WERI-Rb-1 (cell line): Measurements from ENCODE around the gene KLHL36.

Experiments used
- DNase-seq: peaks from one replicate; pipeline ENCODE4 v3.0.0-alpha.2; 2020
- H3K27ac ChIP-seq: fragments of 250-450 bp; sonication (Bioruptor Pico); 2 replicates; pipeline ENCODE4 v1.5.1; 2020; ENCODE audit warnings: mild to moderate bottlenecking, moderate library complexity
- H3K27me3 ChIP-seq: fragments of 250-450 bp; sonication (Bioruptor Pico); 2 replicates; pipeline ENCODE4 v1.5.1; 2021; ENCODE audit warnings: mild to moderate bottlenecking, low read depth, moderate library complexity; ENCODE audit not compliant: insufficient read depth, severe bottlenecking
- H3K36me3 ChIP-seq: fragments of 250-450 bp; sonication (Bioruptor Pico); 2 replicates; pipeline ENCODE4 v1.5.1; 2020; ENCODE audit warnings: mild to moderate bottlenecking, moderate library complexity
- H3K4me3 ChIP-seq: 2 replicates; pipeline ENCODE4 v1.5.1; 2011; ENCODE audit warnings: low read depth, mild to moderate bottlenecking, control low read depth, low read length
- H3K9me3 ChIP-seq: fragments of 250-450 bp; sonication (Bioruptor Pico); 2 replicates; pipeline ENCODE4 v1.5.1; 2021; ENCODE audit warnings: mild to moderate bottlenecking, moderate library complexity; ENCODE audit not compliant: severe bottlenecking
- CTCF ChIP-seq: IDR thresholded peaks from 2 replicates; pipeline ENCODE4 v1.5.1; 2011; ENCODE audit warnings: low read depth, mild to moderate bottlenecking, control low read depth, inconsistent platforms, low read length

KLHL36 gene

GRCh38 chr16:84647828-84648594 is at the start of gene KLHL36:
Gene KLHL36 (plus strand): TSS chr16:84648511. CDS start chr16:84650868, 2,357 bp downstream.
- TF ChIP-seq CTCF: no peak
- no peaks in the 10 kb centered on the region for H3K36me3 ChIP-seq
- DNase-seq: peak; percentile 15
- H3K27me3 ChIP-seq: no peaks in the 10 kb centered on the region
- H3K9me3 ChIP-seq: no peaks in the 10 kb centered on the region
- H3K4me3 ChIP-seq: peak within 1 kb of the TSS; percentile 49
- H3K27ac ChIP-seq: no peak within 1 kb of the TSS

DNA sequence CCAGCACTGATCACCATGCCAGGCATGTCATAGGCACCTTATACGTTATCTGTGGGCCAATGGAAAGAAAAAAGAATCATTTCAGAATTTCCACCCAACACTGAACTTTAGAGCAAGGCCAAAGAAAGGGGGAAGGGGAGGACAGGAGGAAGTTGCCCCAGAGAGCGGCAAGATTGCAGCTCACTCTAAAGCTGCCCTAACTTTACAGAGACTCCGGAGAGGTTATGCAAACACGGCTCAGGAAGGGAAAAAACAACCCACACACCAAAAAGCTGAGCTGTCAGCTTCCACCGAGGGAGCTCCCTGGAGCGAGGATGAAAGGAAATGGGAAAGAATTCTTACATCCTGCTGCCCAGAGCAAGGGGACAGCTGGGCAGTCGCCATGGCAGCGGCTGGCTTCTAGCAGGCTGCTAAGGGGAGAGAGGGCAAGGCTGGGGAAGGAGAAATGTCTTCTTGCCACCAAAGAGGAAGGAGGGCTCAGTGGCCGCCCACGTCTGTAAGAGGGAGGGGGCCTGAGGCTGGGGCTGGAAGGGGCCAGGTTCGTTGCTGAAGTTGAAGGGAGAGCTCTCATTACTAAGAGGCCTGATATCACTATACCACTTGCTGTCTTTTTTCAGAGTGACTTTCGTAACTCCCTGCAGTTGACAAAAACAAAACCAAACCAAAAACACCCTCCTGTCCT is 48.6 kb upstream of the KLHL36 start:
- DNase-seq: peak; percentile 43
- TF ChIP-seq CTCF: no peak
- H3K27me3 ChIP-seq: no peaks in the 10 kb centered on the region
- no peak overlapping the region for H3K4me3 ChIP-seq
- H3K9me3 ChIP-seq: no peaks in the 10 kb centered on the region
- H3K36me3 ChIP-seq: no peaks in the 10 kb centered on the region
- H3K27ac ChIP-seq: peak overlapping the region; percentile 52

DNA sequence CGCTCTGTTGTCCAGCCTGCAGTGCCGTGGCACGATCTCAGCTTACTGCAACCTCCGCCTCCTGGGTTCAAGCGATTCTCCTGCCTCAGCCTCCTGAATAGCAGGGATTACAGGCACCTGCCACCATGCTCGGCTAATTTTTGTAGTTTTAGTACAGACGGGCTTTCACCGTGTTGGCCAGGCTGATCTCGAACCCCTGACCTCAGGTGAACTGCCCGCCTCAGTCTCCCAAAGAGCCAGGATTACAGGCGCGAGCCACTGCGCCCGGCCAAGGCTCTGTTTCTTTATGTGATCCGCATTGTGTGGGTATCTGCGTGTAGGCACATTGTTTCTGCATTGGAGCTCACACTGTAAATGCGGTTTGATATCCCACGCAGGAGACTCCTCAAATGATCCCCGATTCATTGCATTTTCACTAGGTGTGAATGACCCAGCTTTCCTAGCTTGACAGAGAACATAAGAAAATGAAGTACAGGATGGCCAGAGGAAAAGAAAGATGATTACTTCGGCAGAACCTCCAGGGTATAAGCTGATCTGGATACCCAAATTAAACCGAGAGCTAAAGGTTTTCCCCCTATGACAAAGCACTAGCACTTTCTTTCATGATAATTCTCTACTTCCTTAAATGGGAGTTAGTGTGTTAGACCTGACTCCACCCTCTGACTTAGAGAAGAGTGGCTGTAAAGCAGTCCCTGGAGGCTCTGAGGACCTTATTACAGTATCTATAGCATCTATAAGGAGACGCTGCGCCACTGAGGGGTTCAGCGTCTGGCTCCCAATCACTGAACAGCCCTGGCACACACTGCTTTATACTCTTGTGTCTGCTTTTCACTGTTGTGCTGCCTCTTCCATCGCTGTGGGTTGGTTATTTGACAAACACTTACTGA is 47.7 kb upstream of the KLHL36 start:
- TF ChIP-seq CTCF: no peak
- no peaks in the 10 kb centered on the region for H3K36me3 ChIP-seq
- H3K4me3 ChIP-seq: no peak overlapping the region
- peak overlapping the region; percentile 24 for H3K27ac ChIP-seq
- H3K9me3 ChIP-seq: no peaks in the 10 kb centered on the region
- H3K27me3 ChIP-seq: no peaks in the 10 kb centered on the region
- no peak for DNase-seq

DNA sequence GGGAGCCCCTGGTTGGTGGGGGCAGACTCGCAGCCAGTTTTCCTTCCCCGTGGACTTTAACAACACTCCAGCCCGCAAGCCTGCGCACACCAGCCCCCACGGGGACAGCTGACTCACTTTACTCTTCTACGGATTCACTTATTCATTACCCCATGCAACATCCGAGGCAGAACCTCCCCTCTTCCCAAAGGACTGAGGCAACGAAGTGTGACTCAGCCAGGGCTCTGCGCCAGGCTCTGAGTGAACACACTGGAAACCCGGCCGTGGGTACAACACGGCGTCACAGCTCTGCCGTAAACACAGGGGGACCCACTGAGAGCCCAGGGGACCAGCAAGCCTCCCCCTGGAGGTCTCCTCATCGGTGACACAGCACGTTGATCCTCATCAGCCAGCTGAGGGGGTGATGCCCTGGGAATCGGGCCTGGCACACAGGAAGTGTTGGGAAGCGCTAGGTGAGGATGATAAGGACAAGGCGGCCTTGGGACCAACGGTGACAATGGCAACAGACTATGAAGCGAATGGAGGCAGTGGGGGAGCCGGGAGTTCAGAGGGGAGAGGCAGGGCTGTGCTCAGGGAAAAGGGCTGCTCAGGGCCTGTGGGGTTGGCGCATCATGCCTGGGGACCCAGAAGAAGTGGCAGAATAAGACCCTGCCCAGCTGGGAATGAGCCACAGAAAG is 45.0 kb upstream of the KLHL36 start:
- Histone ChIP-seq H3K27me3 (no peaks in the 10 kb centered on the region), H3K36me3 (no peaks in the 10 kb centered on the region), H3K9me3 (no peaks in the 10 kb centered on the region), H3K4me3 (no peak overlapping the region), H3K27ac (no peak overlapping the region)
- TF ChIP-seq CTCF: no peak
- DNase-seq: no peak

DNA sequence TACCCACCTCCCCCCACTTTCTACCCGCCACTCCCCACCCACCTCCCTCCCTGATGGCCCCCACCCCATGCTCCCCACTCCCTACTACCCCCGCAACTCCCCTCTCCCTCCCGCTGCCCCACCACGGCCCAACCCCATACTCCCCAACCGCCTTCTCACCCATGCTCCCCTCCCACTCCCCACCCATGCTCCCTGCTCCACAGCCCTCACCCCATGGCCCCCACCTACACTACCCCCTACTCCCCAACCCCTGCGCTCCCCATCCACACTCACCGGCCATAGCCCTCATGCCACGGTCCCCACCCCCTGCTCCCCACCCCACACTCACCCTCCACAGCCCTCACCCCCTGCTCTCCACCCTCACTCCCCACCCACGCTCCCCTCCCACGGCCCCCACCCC is 44.4 kb upstream of the KLHL36 start:
- Histone ChIP-seq H3K27me3 (no peaks in the 10 kb centered on the region), H3K27ac (no peak overlapping the region), H3K9me3 (no peaks in the 10 kb centered on the region), H3K4me3 (no peak overlapping the region), H3K36me3 (no peaks in the 10 kb centered on the region)
- TF ChIP-seq CTCF: no peak
- no peak for DNase-seq
